Progenitor cell of endocrine pancreas (in vitro differentiated cells): ENCODE results near the gene SFI1. TPM values are rescaled to one million over a fixed set of nuclear protein-coding genes. Genes with fewer than 3 reads are reported as not detected.

Experiments used
- DNase-seq: peaks from one replicate; pipeline ENCODE4 v3.0.0; 2021; ENCODE audit warnings: low spot score; ENCODE audit not compliant: unreplicated experiment
- H3K27ac Mint-ChIP-seq: 2 replicates; pipeline ENCODE4 v1.8.0; 2021; ENCODE audit warnings: mild to moderate bottlenecking, moderate library complexity, mixed read lengths
- H3K27me3 Mint-ChIP-seq: 2 replicates; pipeline ENCODE4 v1.8.0; 2021; ENCODE audit warnings: mixed read lengths
- H3K36me3 Mint-ChIP-seq: 2 replicates; pipeline ENCODE4 v1.8.0; 2022; ENCODE audit warnings: mixed read lengths; ENCODE audit not compliant: insufficient read depth
- H3K4me1 Mint-ChIP-seq: 2 replicates; pipeline ENCODE4 v1.8.0; 2021; ENCODE audit warnings: low read depth, mixed read lengths
- H3K4me3 Mint-ChIP-seq: 2 replicates; pipeline ENCODE4 v1.8.0; 2021; ENCODE audit warnings: low read depth, mild to moderate bottlenecking, moderate library complexity, mixed read lengths
- H3K9me3 Mint-ChIP-seq: 2 replicates; pipeline ENCODE4 v1.8.0; 2021; ENCODE audit warnings: low read depth, mixed read lengths
- CTCF ChIP-seq: fragments of 200-600 bp; sonication (generic); IDR thresholded peaks from one replicate; pipeline ENCODE4 v1.5.0; 2021; ENCODE audit warnings: antibody characterized with exemption, mild to moderate bottlenecking; ENCODE audit not compliant: unreplicated experiment
- total RNA-seq: library from RNA; stranded (reverse); gene quantifications from 2 replicates; pipeline ENCODE4 v1.2.1, GENCODE V29; 2021

The SFI1 gene
- total RNA-seq, 1 donor from 2014 or later = 66.3 TPM

GRCh38 chr22:31637891-31638618 lies 141.7 kb downstream of the SFI1 start:
- no peak overlapping the region for H3K4me3 Mint-ChIP-seq
- H3K4me1 Mint-ChIP-seq = peaks cover 3% of the 10 kb centered on the region
- no peaks in the 10 kb centered on the region for H3K27me3 Mint-ChIP-seq
- H3K9me3 Mint-ChIP-seq = no peaks in the 10 kb centered on the region
- peaks cover 8% of the 10 kb centered on the region for H3K36me3 Mint-ChIP-seq
- no peak overlapping the region for H3K27ac Mint-ChIP-seq
- no peak for TF ChIP-seq CTCF
- no peak for DNase-seq

DNA sequence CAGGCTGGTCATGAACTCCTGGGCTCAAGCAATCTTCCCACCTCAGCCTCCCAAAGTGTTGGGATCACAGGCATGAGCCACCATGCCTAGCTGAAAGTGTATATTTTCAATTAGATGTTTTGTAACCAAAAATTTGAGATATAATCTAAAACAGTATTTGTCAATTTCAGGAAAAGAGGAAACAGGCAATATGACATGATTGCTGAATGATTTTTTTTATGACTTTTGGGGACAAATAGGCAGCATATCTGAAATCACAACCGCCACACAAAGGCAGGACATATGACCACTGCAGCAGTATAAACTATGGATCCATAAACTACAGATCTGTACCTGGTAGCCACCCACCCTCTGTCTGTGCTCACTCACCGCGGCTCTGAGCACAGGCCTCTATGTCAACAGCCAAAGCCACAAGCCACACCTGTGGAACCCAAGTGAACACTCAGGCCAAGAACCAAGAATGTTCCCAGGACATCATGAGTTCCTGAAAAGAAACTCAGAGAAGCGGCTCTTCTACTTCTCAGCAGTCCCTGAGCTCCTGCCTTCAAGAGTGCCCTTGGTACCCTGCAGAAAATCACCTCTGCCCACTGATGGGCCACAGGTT lies 143.2 kb downstream of the SFI1 start:
- TF ChIP-seq CTCF = no peak
- peak overlapping the region; percentile 33 for H3K27ac Mint-ChIP-seq
- no peaks in the 10 kb centered on the region for H3K9me3 Mint-ChIP-seq
- no peak for DNase-seq
- peaks cover 13% of the 10 kb centered on the region for H3K36me3 Mint-ChIP-seq
- H3K4me1 Mint-ChIP-seq = no peaks in the 10 kb centered on the region
- no peaks in the 10 kb centered on the region for H3K27me3 Mint-ChIP-seq
- H3K4me3 Mint-ChIP-seq = no peak overlapping the region

DNA sequence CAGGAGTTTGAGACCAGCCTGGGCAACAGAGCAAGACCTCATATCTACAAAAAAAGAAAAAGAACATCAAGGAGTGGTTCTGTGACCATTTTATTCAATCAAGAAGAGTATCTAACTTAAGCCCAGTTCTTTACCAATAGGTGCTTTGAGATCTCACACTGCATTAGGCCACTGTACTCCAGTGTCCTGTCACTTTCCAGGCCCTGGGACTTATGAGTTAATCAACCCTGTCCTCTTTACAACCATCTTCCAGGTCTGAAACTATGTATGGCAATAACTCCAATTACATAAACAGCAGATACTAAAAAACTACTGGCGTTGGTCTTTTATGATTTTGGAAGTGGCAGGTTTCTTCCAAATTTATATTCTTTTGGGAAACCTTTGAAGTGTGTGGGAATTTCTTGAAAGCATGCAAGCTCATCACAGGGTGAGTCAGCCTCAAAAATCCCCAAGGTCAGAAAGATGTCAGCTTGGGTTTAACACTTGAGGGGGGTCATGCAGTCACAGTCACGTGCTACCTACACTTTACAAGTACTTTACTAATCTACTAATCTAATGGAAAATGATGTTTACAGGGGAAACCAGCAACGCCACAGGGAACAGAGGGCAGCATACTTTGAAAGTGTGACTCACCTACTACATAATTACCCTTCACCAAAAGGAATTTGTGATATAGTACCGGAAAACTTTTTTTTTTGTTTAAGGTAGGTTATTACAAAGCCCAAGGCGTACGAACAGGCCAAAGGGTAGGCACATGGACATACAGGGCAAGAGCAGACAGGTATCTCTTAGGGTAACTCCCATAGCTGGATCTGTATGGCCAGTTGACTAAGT lies 150.1 kb downstream of the SFI1 start:
- H3K4me3 Mint-ChIP-seq = no peak overlapping the region
- no peaks in the 10 kb centered on the region for H3K9me3 Mint-ChIP-seq
- H3K4me1 Mint-ChIP-seq = no peaks in the 10 kb centered on the region
- no peak overlapping the region for H3K27ac Mint-ChIP-seq
- no peak for DNase-seq
- peaks cover 13% of the 10 kb centered on the region for H3K36me3 Mint-ChIP-seq
- H3K27me3 Mint-ChIP-seq = no peaks in the 10 kb centered on the region
- TF ChIP-seq CTCF = no peak

- no peak for DNase-seq
- no peaks in the 10 kb centered on the region for H3K4me1 Mint-ChIP-seq
- H3K4me3 Mint-ChIP-seq = no peak overlapping the region
- H3K9me3 Mint-ChIP-seq = no peaks in the 10 kb centered on the region
- H3K27me3 Mint-ChIP-seq = no peaks in the 10 kb centered on the region
- no peak overlapping the region for H3K27ac Mint-ChIP-seq
- no peak for TF ChIP-seq CTCF
- H3K36me3 Mint-ChIP-seq = peaks cover 13% of the 10 kb centered on the region
These were observed 150.7 kb downstream of the SFI1 start for GRCh38 chr22:31647066-31647465.
